Activated CD4-positive, alpha-beta memory T cell treated with anti-CD3 and anti-CD28 coated beads, Interleukin-2, amount 10 ng/mL, durations not matched to agents 7 days and 5 days (primary cell): ENCODE results near the gene CABCOCO1. TPM values are rescaled to one million over a fixed set of nuclear protein-coding genes. Genes with fewer than 3 reads are reported as not detected.

ENCODE experiments used
- CTCF ChIA-PET: fragments of 350-600 bp; sonication (Branson Sonifier 250); formaldehyde crosslinking; loops from one replicate; lab custom pipeline; 2021; ENCODE audit warnings: antibody characterized with exemption, inconsistent platforms; lab: Charles Lee
- POLR2A ChIA-PET: fragments of 350-600 bp; sonication (Branson Sonifier 250); formaldehyde crosslinking; loops from one replicate; lab custom pipeline; 2021; ENCODE audit warnings: antibody characterized with exemption; lab: Charles Lee
- DNase-seq: peaks from one replicate; pipeline ENCODE4 v3.0.0-alpha.2; 2020
- H3K27ac Mint-ChIP-seq: one replicate; pipeline ENCODE4 v1.8.0; 2021; ENCODE audit warnings: mild to moderate bottlenecking, mixed read lengths
- H3K27me3 Mint-ChIP-seq: one replicate; pipeline ENCODE4 v1.8.0; 2021; ENCODE audit warnings: mixed read lengths
- H3K36me3 Mint-ChIP-seq: one replicate; pipeline ENCODE4 v1.8.0; 2021; ENCODE audit warnings: low read depth, mixed read lengths
- H3K4me1 Mint-ChIP-seq: one replicate; pipeline ENCODE4 v1.8.0; 2021; ENCODE audit warnings: mixed read lengths
- H3K4me3 Mint-ChIP-seq: one replicate; pipeline ENCODE4 v1.8.0; 2021; ENCODE audit warnings: mild to moderate bottlenecking, mixed read lengths
- H3K9me3 Mint-ChIP-seq: one replicate; pipeline ENCODE4 v1.8.0; 2021; ENCODE audit warnings: mixed read lengths
- total RNA-seq, 2 experiments: library from RNA; stranded (reverse); gene quantifications; one replicate each; pipeline ENCODE4 v1.2.3, GENCODE V29; 2021

The CABCOCO1 gene
- not detected for total RNA-seq

GRCh38 chr10:61662794-61663259, at the start of gene CABCOCO1:
TSS of gene CABCOCO1 (plus strand) at chr10:61662929. CDS start at chr10:61662973, 44 bp downstream.
- no peaks in the 10 kb centered on the region for H3K9me3 Mint-ChIP-seq
- DNase-seq: no peak
- peaks cover 33% of the 10 kb centered on the region for H3K27me3 Mint-ChIP-seq
- H3K4me1 Mint-ChIP-seq: no peaks in the 10 kb centered on the region
- H3K4me3 Mint-ChIP-seq: no peak within 1 kb of the TSS
- H3K27ac Mint-ChIP-seq: no peak within 1 kb of the TSS
- ChIA-PET POLR2A (no interaction called here), CTCF (no interaction called here)
- no peaks in the 10 kb centered on the region for H3K36me3 Mint-ChIP-seq

- Mint-ChIP-seq H3K36me3 (no peaks in the 10 kb centered on the region), H3K27ac (no peak overlapping the region), H3K27me3 (peaks cover 12% of the 10 kb centered on the region), H3K9me3 (no peaks in the 10 kb centered on the region), H3K4me3 (no peak overlapping the region), H3K4me1 (no peaks in the 10 kb centered on the region)
- no peak for DNase-seq
- POLR2A ChIA-PET: interaction anchor here (0.7 kb wide), 1 partner anchor 200 kb away, joined by 3 read pairs; no protein-coding TSS in a partner anchor
- CTCF ChIA-PET: interaction anchor here (1.0 kb wide), 1 partner anchor 17 kb away, joined by 3 read pairs; no protein-coding TSS in a partner anchor
Measured at GRCh38 chr10:61613665-61614064, 49.1 kb upstream of the CABCOCO1 start.

DNA sequence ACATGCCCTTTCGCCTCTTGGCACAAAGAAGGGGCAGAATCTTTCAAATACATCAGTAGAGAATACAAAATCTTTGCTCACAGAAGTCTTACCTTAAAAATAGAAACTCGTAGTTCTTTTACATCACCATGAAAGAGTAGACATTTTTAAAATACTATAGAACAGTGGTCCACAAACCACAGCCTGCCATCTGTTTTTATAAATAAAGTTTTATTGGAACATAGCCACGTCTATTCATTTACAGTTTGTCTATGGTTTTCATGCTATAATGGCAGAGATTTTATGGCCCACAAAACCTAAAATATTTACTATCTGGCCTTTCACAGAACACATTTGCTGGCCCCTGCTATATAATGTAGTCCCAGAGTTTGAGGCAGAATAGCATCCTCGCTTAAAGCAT, 46.1 kb upstream of the CABCOCO1 start:
- no peaks in the 10 kb centered on the region for H3K4me1 Mint-ChIP-seq
- peaks cover 15% of the 10 kb centered on the region for H3K27me3 Mint-ChIP-seq
- no peak overlapping the region for H3K4me3 Mint-ChIP-seq
- H3K36me3 Mint-ChIP-seq: no peaks in the 10 kb centered on the region
- ChIA-PET CTCF (interaction anchor here (0.6 kb wide), 1 partner anchor 665 kb away, joined by 3 read pairs; no protein-coding TSS in a partner anchor), POLR2A (no interaction called here)
- no peak for DNase-seq
- no peak overlapping the region for H3K27ac Mint-ChIP-seq
- H3K9me3 Mint-ChIP-seq: no peaks in the 10 kb centered on the region

- Mint-ChIP-seq H3K27me3 (peaks cover 14% of the 10 kb centered on the region), H3K27ac (no peak overlapping the region), H3K4me3 (no peak overlapping the region), H3K4me1 (no peaks in the 10 kb centered on the region), H3K9me3 (no peaks in the 10 kb centered on the region), H3K36me3 (no peaks in the 10 kb centered on the region)
- ChIA-PET CTCF (interaction anchor here (0.6 kb wide), 1 partner anchor 664 kb away, joined by 3 read pairs; no protein-coding TSS in a partner anchor), POLR2A (no interaction called here)
- no peak for DNase-seq
Measured at GRCh38 chr10:61617180-61617579, 45.5 kb upstream of the CABCOCO1 start.

DNA sequence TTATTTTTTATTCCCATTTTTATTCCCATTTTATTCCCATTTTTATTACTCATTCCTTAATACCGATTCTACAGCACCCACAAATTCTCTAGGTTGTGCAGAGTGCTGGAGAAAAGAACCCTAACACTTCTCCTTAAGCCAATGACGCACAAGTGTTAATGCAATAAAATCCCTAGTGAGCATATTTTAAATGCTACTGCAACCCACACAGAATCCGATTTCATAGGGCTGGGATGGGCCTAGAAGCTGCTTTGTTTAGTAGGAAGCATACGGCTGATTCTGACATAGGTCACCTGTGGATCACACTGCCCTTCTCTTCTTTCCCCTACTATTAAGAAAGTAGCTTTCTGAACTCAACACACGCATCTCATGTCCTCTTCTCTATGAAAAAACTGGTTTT, 45.1 kb upstream of the CABCOCO1 start:
- ChIA-PET CTCF (no interaction called here), POLR2A (no interaction called here)

GRCh38 chr10:61618388-61618961, 44.3 kb upstream of the CABCOCO1 start:
- Mint-ChIP-seq H3K4me1 (no peaks in the 10 kb centered on the region), H3K9me3 (no peaks in the 10 kb centered on the region), H3K4me3 (no peak overlapping the region), H3K27me3 (peaks cover 14% of the 10 kb centered on the region), H3K27ac (no peak overlapping the region), H3K36me3 (no peaks in the 10 kb centered on the region)
- ChIA-PET POLR2A (no interaction called here), CTCF (no interaction called here)
- DNase-seq: no peak

More for the DNA sequence above, 45.1 kb upstream of the CABCOCO1 start:
- Mint-ChIP-seq H3K4me3 (no peak overlapping the region), H3K4me1 (no peaks in the 10 kb centered on the region), H3K27ac (no peak overlapping the region), H3K27me3 (peaks cover 12% of the 10 kb centered on the region), H3K36me3 (no peaks in the 10 kb centered on the region), H3K9me3 (no peaks in the 10 kb centered on the region)
- no peak for DNase-seq

DNA sequence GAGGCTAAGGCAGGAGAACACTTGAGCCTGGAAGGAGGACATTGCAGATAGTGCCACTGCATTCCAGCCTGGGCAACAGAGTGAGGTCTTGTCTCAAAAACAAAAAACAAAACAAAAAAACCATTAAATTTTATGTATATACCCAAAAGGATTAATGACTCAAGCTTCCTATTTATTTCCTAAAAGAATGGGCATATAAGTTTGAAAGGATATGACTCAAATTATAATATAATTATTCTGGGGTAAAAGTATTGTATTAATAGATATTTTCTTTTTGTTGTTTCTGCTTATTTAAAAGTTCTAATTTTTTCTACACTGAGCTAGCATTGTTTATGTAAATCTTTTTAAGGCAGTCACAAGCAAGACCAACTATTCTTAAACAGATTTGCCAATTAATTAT, 42.2 kb upstream of the CABCOCO1 start:
- Mint-ChIP-seq H3K27ac (no peak overlapping the region), H3K36me3 (no peaks in the 10 kb centered on the region), H3K9me3 (no peaks in the 10 kb centered on the region), H3K4me3 (no peak overlapping the region), H3K4me1 (no peaks in the 10 kb centered on the region), H3K27me3 (peaks cover 14% of the 10 kb centered on the region)
- ChIA-PET CTCF (no interaction called here), POLR2A (no interaction called here)
- DNase-seq: no peak

- DNase-seq: no peak
- CTCF ChIA-PET: no interaction called here
Measured at GRCh38 chr10:61621605-61622051, 41.1 kb upstream of the CABCOCO1 start.

DNA sequence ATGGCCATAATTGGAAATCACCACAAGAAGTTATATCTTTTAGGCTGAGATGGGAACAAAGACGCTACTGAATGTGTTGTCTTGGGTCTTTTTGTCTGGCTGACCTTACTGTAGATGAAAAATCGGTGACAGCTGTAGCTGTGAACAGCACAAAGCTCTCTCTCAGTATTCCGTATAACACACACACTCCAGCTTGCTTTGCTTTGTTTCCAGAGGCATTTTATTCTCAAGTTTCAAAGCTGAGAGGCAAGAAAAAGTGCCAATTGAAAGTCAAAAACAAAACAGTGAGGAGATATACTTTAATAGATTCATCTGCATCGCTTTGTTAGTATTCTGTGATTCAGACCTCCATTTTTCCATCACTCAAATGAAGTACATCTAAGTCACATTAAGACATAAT, 39.6 kb upstream of the CABCOCO1 start:
- no peak for DNase-seq
- Mint-ChIP-seq H3K27me3 (peaks cover 18% of the 10 kb centered on the region), H3K4me3 (no peak overlapping the region), H3K9me3 (no peaks in the 10 kb centered on the region), H3K4me1 (no peaks in the 10 kb centered on the region), H3K27ac (no peak overlapping the region), H3K36me3 (no peaks in the 10 kb centered on the region)
- POLR2A ChIA-PET: no interaction called here
- CTCF ChIA-PET: no interaction called here

More at GRCh38 chr10:61621605-61622051, 41.1 kb upstream of the CABCOCO1 start:
- Mint-ChIP-seq H3K4me1 (no peaks in the 10 kb centered on the region), H3K36me3 (no peaks in the 10 kb centered on the region), H3K4me3 (no peak overlapping the region), H3K27me3 (peaks cover 18% of the 10 kb centered on the region), H3K9me3 (no peaks in the 10 kb centered on the region), H3K27ac (no peak overlapping the region)
- POLR2A ChIA-PET: no interaction called here

DNA sequence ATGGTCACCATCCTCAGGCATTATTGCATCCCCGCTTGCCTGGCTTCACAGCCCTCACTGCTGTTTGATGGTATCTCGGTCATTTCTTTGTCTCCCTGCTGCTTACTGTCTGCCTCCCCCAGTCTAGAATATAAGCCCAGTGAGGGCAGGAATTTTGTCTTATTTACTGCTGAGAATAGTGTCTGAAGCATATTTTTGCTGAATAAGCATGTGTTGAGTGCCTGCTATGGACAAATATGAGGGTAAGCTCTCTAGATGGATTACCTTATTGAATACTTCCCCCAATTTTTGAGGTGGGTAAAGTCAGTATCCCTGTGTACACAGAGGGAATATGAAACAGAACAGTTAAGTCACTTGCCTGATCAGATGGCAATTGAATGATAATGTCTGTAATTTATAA, 36.5 kb upstream of the CABCOCO1 start:
- no peak overlapping the region for H3K4me3 Mint-ChIP-seq
- no peaks in the 10 kb centered on the region for H3K4me1 Mint-ChIP-seq
- no peak overlapping the region for H3K27ac Mint-ChIP-seq
- DNase-seq: no peak
- no peaks in the 10 kb centered on the region for H3K9me3 Mint-ChIP-seq
- no peaks in the 10 kb centered on the region for H3K36me3 Mint-ChIP-seq
- H3K27me3 Mint-ChIP-seq: peaks cover 16% of the 10 kb centered on the region
- ChIA-PET CTCF (no interaction called here), POLR2A (no interaction called here)

DNA sequence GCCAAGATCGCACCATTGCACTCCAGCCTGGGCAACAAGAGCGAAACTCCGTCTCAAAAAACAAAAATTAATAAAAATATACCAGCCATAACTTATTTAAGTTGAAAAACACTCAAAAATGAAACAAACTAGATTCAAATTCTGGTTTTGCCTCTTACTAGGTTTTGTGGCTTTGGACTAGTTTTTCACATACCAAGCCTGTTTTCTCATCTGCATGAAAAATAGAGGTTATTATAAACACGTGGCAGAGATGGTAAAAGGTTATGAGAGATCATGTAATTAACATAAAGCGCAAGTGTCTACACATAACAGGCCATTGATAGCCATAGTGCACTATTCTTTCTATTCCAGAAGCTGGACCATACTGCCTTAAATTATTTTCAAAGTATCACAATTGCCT, 35.5 kb upstream of the CABCOCO1 start:
- no peak overlapping the region for H3K4me3 Mint-ChIP-seq
- ChIA-PET POLR2A (no interaction called here), CTCF (no interaction called here)

DNA sequence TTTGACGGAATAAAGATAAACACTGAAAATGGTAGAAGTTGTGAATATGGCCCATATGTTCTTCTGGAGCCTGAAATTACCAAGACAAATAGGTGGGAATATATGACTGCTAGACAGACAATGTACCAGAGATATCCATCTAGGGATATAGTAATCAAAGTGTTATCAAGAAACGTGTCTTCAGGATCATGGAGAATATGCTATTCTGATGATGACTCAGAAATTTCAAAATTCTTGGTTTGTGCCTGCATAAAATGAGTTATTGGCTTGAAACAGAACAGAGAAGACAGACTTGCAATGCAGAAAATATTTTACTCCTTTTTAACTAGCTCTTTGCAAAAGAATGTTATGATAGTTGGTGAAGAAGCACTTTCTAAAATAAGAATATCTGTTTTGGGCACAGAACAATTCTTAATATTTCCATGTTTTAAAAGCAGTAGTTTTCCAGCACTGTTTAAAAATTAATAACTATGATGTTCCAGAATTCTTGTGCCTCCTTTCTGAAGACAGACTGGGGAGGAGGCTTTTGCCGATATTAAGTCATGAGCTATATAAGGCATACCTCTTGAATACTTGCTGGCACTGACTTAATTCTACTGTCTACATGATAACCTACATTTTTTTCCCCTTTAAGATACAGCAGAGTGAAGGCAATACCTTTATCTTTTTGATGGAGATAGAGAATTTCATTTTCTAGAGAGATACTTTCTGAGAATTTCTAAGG, 34.4 kb upstream of the CABCOCO1 start:
- Mint-ChIP-seq H3K9me3 (no peaks in the 10 kb centered on the region), H3K36me3 (no peaks in the 10 kb centered on the region), H3K4me1 (no peaks in the 10 kb centered on the region), H3K27ac (no peak overlapping the region), H3K27me3 (peaks cover 6% of the 10 kb centered on the region), H3K4me3 (no peak overlapping the region)
- POLR2A ChIA-PET: no interaction called here
- CTCF ChIA-PET: no interaction called here
- DNase-seq: no peak

More for the DNA sequence above, 35.5 kb upstream of the CABCOCO1 start:
- H3K9me3 Mint-ChIP-seq: no peaks in the 10 kb centered on the region
- no peak overlapping the region for H3K27ac Mint-ChIP-seq
- H3K27me3 Mint-ChIP-seq: peaks cover 11% of the 10 kb centered on the region
- H3K4me1 Mint-ChIP-seq: no peaks in the 10 kb centered on the region
- DNase-seq: no peak
- no peaks in the 10 kb centered on the region for H3K36me3 Mint-ChIP-seq

DNA sequence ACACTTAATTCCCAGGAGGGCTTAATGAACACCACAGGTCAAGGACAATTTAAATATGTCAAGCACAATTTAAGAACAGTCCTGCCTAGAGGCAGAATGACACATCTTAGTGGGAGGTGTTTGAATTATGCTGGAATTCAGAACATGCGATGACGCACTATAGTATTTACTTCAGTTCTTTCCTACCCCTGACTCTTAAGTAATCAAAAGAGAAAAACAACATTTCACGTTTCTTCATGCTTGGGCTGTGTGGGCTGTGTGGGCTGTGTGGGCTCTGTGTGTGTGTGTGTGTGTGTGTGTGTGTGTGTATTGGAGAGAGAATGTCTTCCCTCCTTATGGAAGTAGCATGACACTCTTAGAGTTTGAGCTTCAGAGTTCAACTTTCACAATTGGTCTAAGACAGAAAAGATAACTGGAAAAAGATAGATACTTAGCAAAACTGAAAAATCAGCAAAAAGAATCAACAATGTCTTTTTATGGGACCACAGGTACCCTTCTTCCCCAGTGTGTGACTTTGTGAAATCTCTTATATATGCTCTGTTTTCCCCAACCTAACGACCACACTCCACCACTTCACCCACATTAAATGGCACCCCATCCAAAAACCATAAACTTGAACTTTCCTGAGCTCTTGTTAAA, 33.7 kb upstream of the CABCOCO1 start:
- peaks cover 4% of the 10 kb centered on the region for H3K27me3 Mint-ChIP-seq
- POLR2A ChIA-PET: no interaction called here
- no peaks in the 10 kb centered on the region for H3K36me3 Mint-ChIP-seq
- H3K9me3 Mint-ChIP-seq: no peaks in the 10 kb centered on the region
- H3K4me3 Mint-ChIP-seq: no peak overlapping the region
- DNase-seq: no peak
- H3K27ac Mint-ChIP-seq: no peak overlapping the region
- CTCF ChIA-PET: no interaction called here
- H3K4me1 Mint-ChIP-seq: no peaks in the 10 kb centered on the region
